GM12865 (cell line): Measurements from ENCODE around the gene NPL.

Experiments
- DNase-seq: peaks from one replicate; pipeline ENCODE4 v3.0.0; 2010; ENCODE audit warnings: low read depth
- H3K4me3 ChIP-seq: 2 replicates; pipeline ENCODE4 v1.5.1; 2011; ENCODE audit warnings: mild to moderate bottlenecking, low read depth, low read length, control low read depth
- TF ChIP-seq, protein P1 (sequence below): IDR thresholded peaks from 2 replicates; pipeline ENCODE4 v1.5.1; 2011; ENCODE audit warnings: low read length, control low read depth, low read depth, inconsistent platforms; ENCODE audit not compliant: insufficient read depth; ENCODE audit errors: missing control alignments

The NPL gene

DNA sequence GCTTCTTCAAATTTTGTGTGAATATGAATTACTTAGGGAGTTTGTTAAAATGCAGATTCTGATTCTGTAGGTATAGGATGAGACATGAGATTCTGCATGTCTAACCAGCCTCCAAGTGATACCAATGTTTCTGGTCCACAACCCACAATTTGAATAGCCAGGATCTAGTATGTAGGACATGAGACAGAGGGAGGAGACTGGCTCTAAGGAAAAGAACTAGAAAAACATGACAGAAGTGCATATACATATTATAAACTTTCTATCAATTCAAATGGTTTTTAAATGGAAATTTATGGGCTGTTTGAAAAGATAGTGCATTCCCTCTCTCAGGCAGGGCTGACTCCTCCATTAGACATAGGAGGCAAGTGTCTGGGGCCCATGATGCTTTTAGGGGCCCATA, 33.9 kb upstream of the NPL start:
- TF ChIP-seq, protein P1, sequence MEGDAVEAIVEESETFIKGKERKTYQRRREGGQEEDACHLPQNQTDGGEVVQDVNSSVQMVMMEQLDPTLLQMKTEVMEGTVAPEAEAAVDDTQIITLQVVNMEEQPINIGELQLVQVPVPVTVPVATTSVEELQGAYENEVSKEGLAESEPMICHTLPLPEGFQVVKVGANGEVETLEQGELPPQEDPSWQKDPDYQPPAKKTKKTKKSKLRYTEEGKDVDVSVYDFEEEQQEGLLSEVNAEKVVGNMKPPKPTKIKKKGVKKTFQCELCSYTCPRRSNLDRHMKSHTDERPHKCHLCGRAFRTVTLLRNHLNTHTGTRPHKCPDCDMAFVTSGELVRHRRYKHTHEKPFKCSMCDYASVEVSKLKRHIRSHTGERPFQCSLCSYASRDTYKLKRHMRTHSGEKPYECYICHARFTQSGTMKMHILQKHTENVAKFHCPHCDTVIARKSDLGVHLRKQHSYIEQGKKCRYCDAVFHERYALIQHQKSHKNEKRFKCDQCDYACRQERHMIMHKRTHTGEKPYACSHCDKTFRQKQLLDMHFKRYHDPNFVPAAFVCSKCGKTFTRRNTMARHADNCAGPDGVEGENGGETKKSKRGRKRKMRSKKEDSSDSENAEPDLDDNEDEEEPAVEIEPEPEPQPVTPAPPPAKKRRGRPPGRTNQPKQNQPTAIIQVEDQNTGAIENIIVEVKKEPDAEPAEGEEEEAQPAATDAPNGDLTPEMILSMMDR, result no peak
- no peak for DNase-seq
- no peak overlapping the region for H3K4me3 ChIP-seq

DNA sequence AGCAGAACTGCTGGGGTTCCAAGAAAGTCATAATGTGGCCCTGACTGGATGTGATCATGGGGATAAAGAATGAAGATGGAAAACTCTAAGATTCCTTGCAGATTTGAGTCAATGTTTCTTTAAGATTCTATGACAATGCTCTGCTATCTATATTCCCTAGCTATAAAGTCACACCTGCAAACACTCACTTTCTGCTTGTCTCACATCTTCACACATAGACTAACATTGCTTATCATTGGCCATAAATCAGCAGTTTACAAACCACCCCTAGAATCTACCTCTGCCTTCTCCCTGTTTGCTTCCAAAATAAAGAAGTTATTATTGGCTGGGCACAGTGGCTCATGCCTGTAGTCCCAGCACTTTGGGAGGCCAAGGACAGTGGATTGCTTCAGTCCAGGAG, 33.1 kb upstream of the NPL start:
- no peak overlapping the region for H3K4me3 ChIP-seq
- TF ChIP-seq, protein P1, result no peak
- DNase-seq, result no peak

DNA sequence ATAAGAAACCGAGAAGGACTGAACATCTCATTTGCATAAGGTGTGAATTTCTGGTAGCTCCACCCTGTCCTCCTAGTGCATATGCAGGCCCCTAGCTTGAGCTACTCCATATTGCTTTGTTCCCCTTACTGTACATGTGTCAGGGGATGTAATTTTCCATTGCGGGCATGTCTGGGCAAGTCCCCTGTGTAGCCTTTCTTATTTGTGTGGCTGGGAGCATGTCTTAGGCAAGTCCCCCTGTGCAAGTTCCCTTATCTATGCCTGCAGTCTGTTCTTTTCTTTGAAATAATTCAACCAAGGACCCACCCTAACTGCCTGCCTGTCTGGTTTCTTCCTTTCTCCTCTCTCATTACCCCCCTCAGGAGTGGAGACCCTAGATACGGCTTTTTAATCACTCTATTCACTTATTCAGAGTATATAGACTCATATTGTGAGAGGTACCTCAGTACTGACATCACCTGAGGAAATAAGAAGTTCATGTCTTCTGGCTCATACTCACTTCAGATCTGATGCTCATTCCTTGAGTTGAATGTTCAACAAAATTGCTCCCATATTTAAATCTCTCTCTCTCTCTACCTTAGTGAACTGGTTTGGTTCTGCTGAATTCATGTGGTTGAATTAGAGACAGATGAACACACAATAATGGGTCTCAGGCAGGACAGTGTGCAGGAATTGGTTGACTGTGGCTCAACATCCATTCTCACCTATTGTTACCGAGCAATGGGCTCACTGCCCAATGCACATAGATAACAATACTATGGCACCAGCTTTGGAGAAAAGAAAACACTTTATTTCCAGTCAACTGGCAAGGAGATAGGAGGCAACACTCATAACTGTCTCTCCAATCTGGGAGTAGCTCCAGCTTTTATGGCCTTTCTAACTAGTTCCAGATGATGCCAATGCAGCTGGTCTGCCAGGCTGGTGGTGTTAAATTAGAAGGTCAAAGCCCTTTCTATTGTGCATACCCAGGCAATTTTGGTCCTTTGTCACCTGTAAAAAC, 27.9 kb upstream of the NPL start:
- H3K4me3 ChIP-seq, result no peak overlapping the region
- TF ChIP-seq, protein P1, result no peak
- DNase-seq, result peak; percentile 35

DNA sequence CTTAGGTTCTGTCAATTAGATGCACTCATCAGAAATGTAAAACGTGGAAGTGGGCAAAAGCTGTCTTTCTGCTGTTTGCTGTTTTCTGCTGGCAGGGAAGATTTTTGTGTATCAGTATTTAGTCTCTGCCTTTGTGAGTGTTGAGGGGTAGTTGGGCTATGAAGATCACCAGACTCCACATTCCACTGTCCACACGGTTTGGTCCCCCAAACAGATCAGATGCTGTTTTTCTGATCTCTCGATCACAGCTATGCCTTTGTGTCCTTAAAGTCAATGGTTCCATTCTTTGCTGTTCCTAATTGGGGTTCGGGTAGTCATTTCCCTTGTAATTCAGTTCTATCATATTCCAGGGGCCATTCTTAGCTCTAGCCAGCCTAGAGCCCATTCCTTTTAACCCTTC, 27.0 kb upstream of the NPL start:
- TF ChIP-seq, protein P1, result no peak
- no peak overlapping the region for H3K4me3 ChIP-seq
- DNase-seq, result no peak

DNA sequence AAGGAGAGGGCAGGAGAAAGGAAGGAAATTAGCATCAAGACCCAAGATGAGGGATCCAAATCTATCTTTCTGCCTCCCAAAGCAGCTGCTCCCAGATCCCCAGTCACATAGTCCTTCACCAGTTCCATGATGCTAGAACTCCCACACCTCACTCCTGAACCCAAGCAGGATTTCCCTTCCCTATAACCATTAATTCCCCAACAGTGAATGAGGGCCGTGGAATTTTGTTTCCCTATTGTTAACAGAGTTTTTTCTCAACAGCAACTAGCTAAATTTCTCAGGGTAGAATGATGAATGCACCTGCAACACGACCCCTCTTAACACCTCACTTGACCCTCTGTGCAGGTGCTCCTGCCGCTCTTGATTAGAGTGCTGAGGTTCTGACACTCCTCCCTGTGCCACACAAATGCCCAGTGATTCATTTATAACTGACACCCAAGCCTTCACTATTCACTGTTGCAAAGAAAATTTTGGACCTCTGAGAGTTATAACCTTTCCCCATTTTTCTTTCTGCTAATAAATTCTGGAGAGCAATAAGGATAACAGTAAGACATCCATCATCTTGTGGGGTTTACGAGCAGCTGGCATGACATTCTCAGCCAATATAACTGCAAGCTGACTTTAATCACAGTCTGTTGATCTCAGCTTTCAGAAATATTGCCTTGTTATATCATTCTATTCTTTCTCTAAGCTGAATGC, 25.4 kb upstream of the NPL start:
- TF ChIP-seq, protein P1, result no peak
- DNase-seq, result no peak
- no peak overlapping the region for H3K4me3 ChIP-seq

DNA sequence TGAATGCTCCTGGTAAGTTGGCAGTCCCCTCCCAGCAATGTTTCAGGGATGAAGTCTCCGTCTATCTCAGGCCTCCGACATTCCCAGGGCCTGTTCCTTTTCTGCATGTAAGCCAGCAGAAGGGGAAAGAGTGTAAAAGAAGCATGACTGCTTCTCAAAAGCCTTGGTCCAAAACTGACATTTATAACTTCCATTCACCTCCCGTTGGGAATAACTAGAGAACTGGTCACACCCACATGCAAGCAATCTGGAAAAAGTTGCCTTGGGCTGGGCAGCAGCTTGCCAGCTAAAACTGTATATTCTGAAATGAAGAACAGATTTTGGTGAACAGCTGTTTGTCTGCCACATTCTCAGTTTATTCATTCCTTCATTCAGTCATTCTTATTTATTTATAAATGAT, 24.2 kb upstream of the NPL start:
- no peak for DNase-seq
- no peak overlapping the region for H3K4me3 ChIP-seq
- TF ChIP-seq, protein P1, result no peak
